HCT116 (cell line): ENCODE measurements around the gene AADACL4. TPM values are rescaled to one million over a fixed set of nuclear protein-coding genes. Genes with fewer than 3 reads are reported as not detected.

ENCODE experiments used
- ATAC-seq: fragments of 200-7000 bp; cut with Tn5 transposase; 2 replicates; pipeline ENCODE4 v1.9.1; 2020; ENCODE audit warnings: mild to moderate bottlenecking, moderate library complexity
- BruUV-seq: library from RNA; stranded (reverse); fragments of 400-500 nt; replicated peaks from 2 replicates; lab custom pipeline; 2021; lab: Mats Ljungman, UMichigan
- CTCF ChIA-PET: fragments of 300-600 bp; sonication (Branson Sonifier 250); formaldehyde crosslinking; loops from one replicate; lab custom pipeline; 2021; ENCODE audit warnings: antibody characterized with exemption; lab: Charles Lee
- POLR2A ChIA-PET: fragments of 300-600, 350-600 bp; sonication (Branson Sonifier 250); formaldehyde crosslinking; loops from one replicate; lab custom pipeline; 2021; ENCODE audit warnings: antibody characterized with exemption; lab: Charles Lee
- RAD21 ChIA-PET, 2 experiments: fragments of 300-600 bp; sonication (Branson Sonifier 250); formaldehyde crosslinking; loops; one replicate each; lab custom pipeline; 2023; ENCODE audit warnings: low total read pairs in 2 of 2; ENCODE audit not compliant: uncharacterized antibody in 2 of 2, unreplicated experiment in 2 of 2, low non-redundant PET in 1 of 2; lab: Charles Lee
- DNase-seq: peaks from one replicate; pipeline ENCODE4 v3.0.0-alpha.2; 2010; ENCODE audit warnings: low read depth, low spot score
- H2AFZ ChIP-seq: fragments of 200-600 bp; shearing (Covaris generic), sonication (generic); 2 replicates; pipeline ENCODE4 v1.6.1; 2017; ENCODE audit warnings: low read depth, mixed run types, mixed read lengths, antibody characterized with exemption, low read length; ENCODE audit not compliant: poor library complexity, severe bottlenecking
- H3K27ac ChIP-seq: 2 replicates; pipeline ENCODE4 v1.5.1; 2012; ENCODE audit warnings: low read depth, low read length
- H3K27me3 ChIP-seq: fragments of 200-600 bp; sonication (generic); 2 replicates; pipeline ENCODE4 v1.6.1; 2016; ENCODE audit warnings: mixed run types, low read length, mixed read lengths; ENCODE audit not compliant: insufficient read depth
- H3K36me3 ChIP-seq, 2 experiments: fragments of 200-500 bp in 1 of 2; fragments of 200-600 bp in 1 of 2; sonication (Bioruptor generic) in 1 of 2; sonication (generic) in 1 of 2; 2 replicates each; pipeline versions ENCODE4 v1.5.1 to v1.6.1; 2014 to 2016; ENCODE audit warnings: low read length in 2 of 2, inconsistent platforms in 1 of 2, mixed read lengths in 1 of 2, mixed run types in 1 of 2; ENCODE audit not compliant: insufficient read depth in 2 of 2, control insufficient read depth in 1 of 2
- H3K4me1 ChIP-seq, 2 experiments: fragments of 200-600 bp in 1 of 2; sonication (generic) in 1 of 2; 2 replicates each; pipeline versions ENCODE4 v1.5.1 to v1.6.1; 2012 to 2017; ENCODE audit warnings: low read length in 2 of 2, inconsistent platforms in 1 of 2, mild to moderate bottlenecking in 1 of 2, mixed read lengths in 1 of 2, mixed run types in 1 of 2, moderate library complexity in 1 of 2; ENCODE audit not compliant: insufficient read depth in 2 of 2, control insufficient read depth in 1 of 2
- H3K4me2 ChIP-seq: fragments of 200-600 bp; sonication (generic); 2 replicates; pipeline ENCODE4 v1.6.1; 2017; ENCODE audit warnings: mixed run types, low read length, mixed read lengths
- H3K4me3 ChIP-seq, 2 experiments: fragments of 200-600 bp in 1 of 2; sonication (generic) in 1 of 2; replicated peaks in 1 of 2; 2 replicates each; pipeline ENCODE4 v1.5.1; 2011 to 2016; ENCODE audit warnings: low read length in 2 of 2, control low read depth in 1 of 2, low read depth in 1 of 2, mild to moderate bottlenecking in 1 of 2, mixed read lengths in 1 of 2, mixed run types in 1 of 2
- H3K79me2 ChIP-seq: fragments of 200-600 bp; sonication (generic); 2 replicates; pipeline ENCODE4 v1.6.1; 2017; ENCODE audit warnings: mild to moderate bottlenecking, mixed run types, low read length, moderate library complexity, mixed read lengths; ENCODE audit not compliant: insufficient read depth
- H3K9ac ChIP-seq: fragments of 200-600 bp; sonication (generic); 2 replicates; pipeline ENCODE4 v1.6.1; 2016; ENCODE audit warnings: low read length, mixed read lengths
- H3K9me2 ChIP-seq: fragments of 200-600 bp; sonication (generic), shearing (Covaris generic); 2 replicates; pipeline ENCODE4 v1.6.1; 2017; ENCODE audit warnings: mixed run types, mild to moderate bottlenecking, moderate library complexity; ENCODE audit not compliant: insufficient read depth
- H3K9me3 ChIP-seq, 2 experiments: fragments of 200-500 bp in 1 of 2; fragments of 200-600 bp in 1 of 2; sonication (Bioruptor generic) in 1 of 2; sonication (generic) in 1 of 2; 2 replicates each; pipeline ENCODE4 v1.6.1; 2014 to 2017; ENCODE audit warnings: low read length in 2 of 2, mixed read lengths in 2 of 2, inconsistent platforms in 1 of 2, low read depth in 1 of 2, mild to moderate bottlenecking in 1 of 2, mixed run types in 1 of 2, moderate library complexity in 1 of 2; ENCODE audit not compliant: control insufficient read depth in 1 of 2, insufficient read depth in 1 of 2
- H4K20me1 ChIP-seq: fragments of 200-600 bp; sonication (generic), shearing (Covaris generic); 2 replicates; pipeline ENCODE4 v1.6.1; 2017; ENCODE audit warnings: mixed run types, mild to moderate bottlenecking, moderate library complexity; ENCODE audit not compliant: insufficient read depth
- EGR1 ChIP-seq: IDR thresholded peaks from 2 replicates; pipeline ENCODE4 v1.6.1; 2012; ENCODE audit warnings: low read depth
- RAD21 ChIP-seq: IDR thresholded peaks from 2 replicates; pipeline ENCODE4 v1.6.1; 2012; ENCODE audit warnings: low read depth, mild to moderate bottlenecking
- REST ChIP-seq: IDR thresholded peaks from 2 replicates; pipeline ENCODE4 v1.6.1; 2012; ENCODE audit warnings: low read depth
- intact Hi-C: fragments of 100-400 bp; cut with micrococcal nuclease; formaldehyde crosslinking; loops from 2 replicates; pipeline ENCODE4 v1.10.0; 2022
- total RNA-seq: library from RNA; stranded (reverse); gene quantifications from one replicate; pipeline ENCODE4 v1.2.1, GENCODE V29; 2021; ENCODE audit not compliant: unreplicated experiment

Gene AADACL4
- total RNA-seq, 1 experiment from 2014 or later: not detected

GRCh38 chr1:12696658-12697057 is 52.8 kb downstream of the AADACL4 start:
- no peaks in the 10 kb centered on the region for H3K4me1 ChIP-seq

More at GRCh38 chr1:12696658-12697057, 52.8 kb downstream of the AADACL4 start:
- no peak for DNase-seq
- no peaks in the 10 kb centered on the region for H3K36me3 ChIP-seq
- no peak for ATAC-seq
- H3K9me3 ChIP-seq: no peaks in the 10 kb centered on the region
- ChIA-PET CTCF (no interaction called here), RAD21 (no interaction called here), POLR2A (no interaction called here)
- H3K27me3 ChIP-seq: no peaks in the 10 kb centered on the region
- no peaks in the 10 kb centered on the region for H4K20me1 ChIP-seq
- BruUV-seq: no TSS peak
- intact Hi-C loops: no loop called here
- no peaks in the 10 kb centered on the region for H3K9me2 ChIP-seq
- H3K27ac ChIP-seq: no peak overlapping the region
- H3K4me3 ChIP-seq: no peak overlapping the region
- no peak overlapping the region for H3K4me2 ChIP-seq
- TF ChIP-seq REST: no peak
- no peak for TF ChIP-seq EGR1
- TF ChIP-seq RAD21: no peak
- no peak overlapping the region for H2AFZ ChIP-seq
- no peak overlapping the region for H3K9ac ChIP-seq
- no peaks in the 10 kb centered on the region for H3K79me2 ChIP-seq
